ENCODE measurements around the gene ELANE. TPM values are rescaled to one million over a fixed set of nuclear protein-coding genes. Genes with fewer than 3 reads are reported as not detected.
"Not testable (repeated sequence)": the region's sequence is repeated elsewhere in the genome, so short reads cannot be mapped to it uniquely, and the experiment has no call there.

ELANE gene
- total and polyA plus RNA-seq, 4 donors, result 0.17 to 37.4 (median 1.8) TPM

- TF ChIP-seq ATF3 (IDR thresholded peaks at IDR 0.05), result no peak
Measured at GRCh38 chr19:848386-848921, 3.6 kb upstream of the ELANE start (continued).

- not testable (repeated sequence) for H3K4me3 ChIP-seq (ENCODE audit: low read depth in 1 of 3, low read length in 3 of 3); H3K9me3 ChIP-seq (ENCODE audit: control insufficient read depth in 4 of 4, low read length in 3 of 4); H3K27me3 ChIP-seq (ENCODE audit: control insufficient read depth in 4 of 4, insufficient read depth in 4 of 4, low read length in 3 of 4); DNase-seq (ENCODE audit: low spot score); H3K36me3 ChIP-seq (ENCODE audit: control insufficient read depth in 4 of 4, insufficient read depth in 3 of 4, low read depth in 1 of 4, low read length in 3 of 4); H3K27ac ChIP-seq (ENCODE audit: low read depth in 1 of 2, low read length in 2 of 2); H3K9ac ChIP-seq (ENCODE audit: low read depth in 1 of 2, low read length in 2 of 2)
- H3K4me1 ChIP-seq (ENCODE audit: control insufficient read depth in 4 of 4, insufficient read depth in 4 of 4, low read length in 3 of 4), result peaks cover 5 to 12% (median 8%) of the 10 kb centered on the region in 4 donors
- 85% methylated on average over 8 of the region's 8 CpGs for WGBS
Measured at GRCh38 chr19:849195-849594, 2.9 kb upstream of the ELANE start.

GRCh38 chr19:850221-850978 lies 1.7 kb upstream of the ELANE start:
- Histone ChIP-seq H3K36me3 (ENCODE audit: control insufficient read depth in 4 of 4, insufficient read depth in 3 of 4, low read depth in 1 of 4, low read length in 3 of 4) (no peaks in the 10 kb centered on the region), H3K9ac (ENCODE audit: low read depth in 1 of 2, low read length in 2 of 2) (no peak overlapping the region), H3K9me3 (ENCODE audit: control insufficient read depth in 4 of 4, low read length in 3 of 4) (no peaks in the 10 kb centered on the region), H3K27ac (ENCODE audit: low read depth in 1 of 2, low read length in 2 of 2) (peak overlapping the region; percentile 34 to 52), H3K27me3 (ENCODE audit: control insufficient read depth in 4 of 4, insufficient read depth in 4 of 4, low read length in 3 of 4) (peaks cover 0 to 2% (median 0%) of the 10 kb centered on the region in 4 donors), H3K4me3 (ENCODE audit: low read depth in 1 of 3, low read length in 3 of 3) (no peak overlapping the region), H3K4me1 (ENCODE audit: control insufficient read depth in 4 of 4, insufficient read depth in 4 of 4, low read length in 3 of 4) (peaks cover 5 to 12% (median 8%) of the 10 kb centered on the region in 4 donors)
- TF ChIP-seq FOXA2 (IDR thresholded peaks at IDR 0.05) (no peak), HNF4G (IDR thresholded peaks at IDR 0.05) (no peak), RAD21 (IDR thresholded peaks at IDR 0.05) (peak in 1 of 2 donors; percentile 54), REST (IDR thresholded peaks at IDR 0.05) (peak; percentile 18), NR2F2 (IDR thresholded peaks at IDR 0.05) (peak; percentile 83), SP1 (IDR thresholded peaks at IDR 0.05) (peak; percentile 84), CTCF (IDR thresholded peaks at IDR 0.05; ENCODE audit: low read depth, low read length, missing input control) (no peak), MAX (IDR thresholded peaks at IDR 0.05) (no peak), TAF1 (conservative IDR thresholded peaks at IDR 0.05) (no peak), RXRA (IDR thresholded peaks at IDR 0.05) (peak; percentile 95 to 98), JUND (IDR thresholded peaks at IDR 0.05) (no peak), YY1 (IDR thresholded peaks at IDR 0.05) (no peak), EGR1 (IDR thresholded peaks at IDR 0.05; ENCODE audit: low read depth in 2 of 2) (no peak), ATF3 (IDR thresholded peaks at IDR 0.05) (no peak), GABPA (IDR thresholded peaks at IDR 0.05 in 1 of 2, conservative IDR thresholded peaks at IDR 0.05 in 1 of 2) (peak in 1 of 2 donors; percentile 12), FOXA1 (IDR thresholded peaks at IDR 0.05) (no peak), ZBTB33 (IDR thresholded peaks at IDR 0.05) (no peak), HNF4A (conservative IDR thresholded peaks at IDR 0.05) (peak; percentile 43 to 47)
- 16% methylated on average over 28 of the region's 28 CpGs for WGBS
- DNase-seq (ENCODE audit: low spot score), result no peak
